Esophagus squamous epithelium (tissue), 5 donors: Measurements from ENCODE around the gene UBE2L3. TPM values are rescaled to one million over a fixed set of nuclear protein-coding genes. Genes with fewer than 3 reads are reported as not detected.
"Not testable (repeated sequence)": the region's sequence is repeated elsewhere in the genome, so short reads cannot be mapped to it uniquely, and the experiment has no call there.

ENCODE experiments used
- DNase-seq: peaks from one replicate; lab custom pipeline; 2025; lab: John Stamatoyannopoulos, UW
- H3K27ac ChIP-seq, 4 donors: fragments of 200-600 bp; sonication (generic); one replicate each; pipeline ENCODE4 v1.5.1; 2016 to 2019; ENCODE audit warnings: mild to moderate bottlenecking in 1 of 4
- H3K27me3 ChIP-seq, 4 donors: fragments of 200-600 bp; sonication (generic); 1 replicate in 3 of 4; 2 replicates in 1 of 4; pipeline versions ENCODE4 v1.5.1 to v1.6.0; 2017 to 2021; ENCODE audit warnings: antibody characterized with exemption in 1 of 4
- H3K36me3 ChIP-seq, 3 donors: fragments of 200-600 bp; sonication (generic); one replicate each; pipeline ENCODE4 v1.5.1; 2016 to 2019
- H3K4me1 ChIP-seq, 3 donors: fragments of 200-600 bp; sonication (generic); one replicate each; pipeline ENCODE4 v1.5.1; 2017 to 2019
- H3K4me3 ChIP-seq, 4 donors: fragments of 200-600 bp; sonication (generic); 1 replicate in 3 of 4; 2 replicates in 1 of 4; pipeline ENCODE4 v1.5.1; 2016 to 2019; ENCODE audit warnings: mild to moderate bottlenecking in 2 of 4, moderate library complexity in 1 of 4
- H3K9me3 ChIP-seq, 3 donors: fragments of 200-600 bp; sonication (generic); one replicate each; pipeline ENCODE4 v1.5.1; 2016 to 2019
- CTCF ChIP-seq, 6 experiments: fragments of 450-650 bp in 4 of 6; fragments of 200-600 bp in 2 of 6; sonication (generic) in 2 of 6; IDR thresholded peaks; one replicate each; pipeline ENCODE4 v1.5.1; 2016 to 2019; ENCODE audit warnings: antibody characterized with exemption in 6 of 6, mild to moderate bottlenecking in 4 of 6, moderate library complexity in 4 of 6
- POLR2A ChIP-seq, 4 donors: fragments of 450-650 bp; IDR thresholded peaks; one replicate each; pipeline ENCODE4 v1.6.1; 2017; ENCODE audit warnings: antibody characterized with exemption in 4 of 4, mild to moderate bottlenecking in 4 of 4, moderate library complexity in 3 of 4
- WGBS, 2 donors: methylation state at CpG; one replicate each; pipeline ENCODE4 v1.1.5; 2018; 5-methylcytosine and 5-hydroxymethylcytosine counted together
- intact Hi-C: fragments of 100-400 bp; cut with DNase I; formaldehyde crosslinking; loops from one replicate; pipeline ENCODE4 v1.15.0; 2022
- total RNA-seq, 4 donors: library from RNA; depleted of rRNA; stranded (reverse); fragments of >200 nt; gene quantifications; one replicate each; pipeline ENCODE4 v1.1.0, GENCODE V29; 2016
- donor health status: DM: yes; HTN: yes; CAD: no.

Gene UBE2L3
- total RNA-seq, 4 donors from 2014 or later, result 34.7 to 53.8 (median 44.7) TPM

- no peaks in the 10 kb centered on the region for H3K27me3 ChIP-seq
- no peak overlapping the region for H3K27ac ChIP-seq
- no peak overlapping the region for H3K4me3 ChIP-seq
- peaks cover 0 to 71% (median 10%) of the 10 kb centered on the region in 3 donors for H3K36me3 ChIP-seq
- intact Hi-C loops, result no loop called here
- no peak for TF ChIP-seq CTCF (IDR thresholded peaks at IDR 0.05)
- no peak for TF ChIP-seq POLR2A (IDR thresholded peaks at IDR 0.05)
- WGBS, 2 donors, result 69 to 88% methylated on average over 3 to 4 of the region's 4 CpGs
- peaks cover 0 to 29% (median 3%) of the 10 kb centered on the region in 3 donors for H3K4me1 ChIP-seq
- H3K9me3 ChIP-seq, result no peaks in the 10 kb centered on the region
- DNase-seq, result no peak
These were observed 43.9 kb downstream of the UBE2L3 start for GRCh38 chr22:21611210-21611977.

- peak in 2 of 6 experiments; percentile 13 to 24 for TF ChIP-seq CTCF (IDR thresholded peaks at IDR 0.05)
- TF ChIP-seq POLR2A (IDR thresholded peaks at IDR 0.05), result no peak
- no peak overlapping the region for H3K4me3 ChIP-seq
- DNase-seq, result no peak
- peaks cover 0 to 16% (median 0%) of the 10 kb centered on the region in 3 donors for H3K4me1 ChIP-seq
- intact Hi-C loops, result no loop called here
- 51 to 53% methylated on average over 5 to 6 of the region's 7 CpGs for WGBS, 2 donors
- peaks cover 0 to 82% (median 10%) of the 10 kb centered on the region in 3 donors for H3K36me3 ChIP-seq
- peak overlapping the region in 1 of 4 donors; percentile 42 for H3K27ac ChIP-seq
- H3K9me3 ChIP-seq, result no peaks in the 10 kb centered on the region
- no peaks in the 10 kb centered on the region for H3K27me3 ChIP-seq
These were observed 45.3 kb downstream of the UBE2L3 start for GRCh38 chr22:21612858-21613257.

GRCh38 chr22:21613553-21614233 lies 46.2 kb downstream of the UBE2L3 start:
- Histone ChIP-seq H3K9me3 (no peaks in the 10 kb centered on the region), H3K4me1 (peaks cover 0 to 16% (median 0%) of the 10 kb centered on the region in 3 donors), H3K36me3 (peaks cover 0 to 89% (median 10%) of the 10 kb centered on the region in 3 donors), H3K4me3 (no peak overlapping the region), H3K27me3 (no peaks in the 10 kb centered on the region), H3K27ac (no peak overlapping the region)
- DNase-seq, result no peak
- 94 to 97% methylated on average over 4 of the region's 4 CpGs for WGBS, 2 donors
- TF ChIP-seq CTCF (IDR thresholded peaks at IDR 0.05) (no peak), POLR2A (IDR thresholded peaks at IDR 0.05) (no peak)
- intact Hi-C loops, result no loop called here

GRCh38 chr22:21615731-21616130 lies 48.2 kb downstream of the UBE2L3 start:
- DNase-seq, result no peak
- intact Hi-C loops, result no loop called here
- peaks cover 0 to 90% (median 10%) of the 10 kb centered on the region in 3 donors for H3K36me3 ChIP-seq

DNA sequence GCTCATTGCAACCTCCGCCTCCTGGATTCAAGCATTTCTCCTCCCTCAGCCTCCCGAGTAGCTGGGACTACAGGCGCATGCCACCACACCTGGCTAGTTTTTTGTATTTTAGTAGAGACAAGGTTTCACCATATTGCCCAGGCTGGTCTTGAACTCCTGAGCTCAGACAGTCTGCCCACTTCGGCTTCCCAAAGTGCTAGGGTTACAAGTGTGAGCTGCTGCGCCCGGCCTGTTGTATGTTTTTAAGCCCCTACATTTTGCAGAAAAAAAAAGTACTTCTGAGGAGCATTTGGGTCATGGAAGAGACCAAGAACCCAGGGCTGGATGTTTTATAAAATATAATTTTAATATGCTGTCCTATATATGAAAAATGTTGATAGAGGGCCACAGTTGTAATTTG lies 49.8 kb downstream of the UBE2L3 start:
- intact Hi-C loops, H3K9me3 ChIP-seq, H3K27me3 ChIP-seq, DNase-seq, H3K4me3 ChIP-seq, H3K27ac ChIP-seq: not testable (repeated sequence)
- H3K36me3 ChIP-seq, result peaks cover 0 to 88% (median 10%) of the 10 kb centered on the region in 3 donors
- 90 to 99% methylated on average over 3 to 6 of the region's 6 CpGs for WGBS, 2 donors
- peaks cover 0 to 22% (median 3%) of the 10 kb centered on the region in 3 donors for H3K4me1 ChIP-seq

More at GRCh38 chr22:21615731-21616130, 48.2 kb downstream of the UBE2L3 start:
- no peaks in the 10 kb centered on the region for H3K27me3 ChIP-seq
- H3K4me1 ChIP-seq, result peaks cover 0 to 16% (median 0%) of the 10 kb centered on the region in 3 donors
- H3K4me3 ChIP-seq, result no peak overlapping the region
- H3K27ac ChIP-seq, result no peak overlapping the region
- no peak for TF ChIP-seq CTCF (IDR thresholded peaks at IDR 0.05)
- no peak for TF ChIP-seq POLR2A (IDR thresholded peaks at IDR 0.05)
- no peaks in the 10 kb centered on the region for H3K9me3 ChIP-seq
- WGBS, 2 donors, result 73 to 85% methylated on average over 4 of the region's 4 CpGs
